Lung microvascular endothelial cell (primary cell): ENCODE data around the gene FADS1. TPM values are rescaled to one million over a fixed set of nuclear protein-coding genes. Genes with fewer than 3 reads are reported as not detected.

ENCODE experiments used
- DNase-seq, 2 donors: peaks; one replicate each; pipeline versions ENCODE4 v3.0.0 to v3.0.0-alpha.2; 2010; ENCODE audit warnings: low read depth in 2 of 2
- total RNA-seq: library from RNA; depleted of rRNA; stranded (reverse); fragments of >200 nt; gene quantifications from 2 replicates; pipeline ENCODE4 v1.2.1, GENCODE V29; 2014

Gene FADS1
- total RNA-seq, 1 donor from 2014 or later = 24.2 TPM

GRCh38 chr11:61797263-61797944 lies 19.4 kb downstream of the FADS1 start:
- peak; percentile 89 to 92 for DNase-seq

- DNase-seq = no peak
Observed at GRCh38 chr11:61795876-61796526, 20.8 kb downstream of the FADS1 start.

- DNase-seq = no peak
Observed at GRCh38 chr11:61795459-61795858, 21.3 kb downstream of the FADS1 start.

GRCh38 chr11:61794579-61794978 lies 22.2 kb downstream of the FADS1 start:
- no peak for DNase-seq

GRCh38 chr11:61793829-61794204 lies 23.0 kb downstream of the FADS1 start:
- DNase-seq = no peak

- DNase-seq = no peak
Observed at GRCh38 chr11:61793083-61793828, 23.5 kb downstream of the FADS1 start.

- DNase-seq = peak; percentile 96 to 97
Observed at GRCh38 chr11:61792310-61793082, 24.3 kb downstream of the FADS1 start, which contains the start of the genes FEN1 and TMEM258. TSS of gene FEN1 (plus strand) at chr11:61792911. CDS start at chr11:61795362, 2,451 bp downstream. TSS of gene TMEM258 (minus strand) at chr11:61792599. CDS start at chr11:61792558, 41 bp downstream.

GRCh38 chr11:61791737-61792309 lies 25.0 kb downstream of the FADS1 start:
- DNase-seq = peak; percentile 94 to 95

- peak; percentile 62 to 73 for DNase-seq
Observed at GRCh38 chr11:61787928-61788491, 28.8 kb downstream of the FADS1 start.

GRCh38 chr11:61785837-61786402 lies 30.9 kb downstream of the FADS1 start:
- no peak for DNase-seq

- DNase-seq = no peak
Observed at GRCh38 chr11:61784506-61784805, 32.3 kb downstream of the FADS1 start.

- DNase-seq = peak in 1 of 2 donors; percentile 25
Observed at GRCh38 chr11:61783717-61784505, 32.9 kb downstream of the FADS1 start.

- no peak for DNase-seq
Observed at GRCh38 chr11:61782841-61783240, 34.0 kb downstream of the FADS1 start.

GRCh38 chr11:61782299-61782698 lies 34.5 kb downstream of the FADS1 start:
- no peak for DNase-seq

- DNase-seq = no peak
Observed at GRCh38 chr11:61781585-61781984, 35.2 kb downstream of the FADS1 start.

- DNase-seq = no peak
Observed at GRCh38 chr11:61780581-61781162, 36.1 kb downstream of the FADS1 start.

- DNase-seq = no peak
Observed at GRCh38 chr11:61779666-61780525, 36.9 kb downstream of the FADS1 start.

GRCh38 chr11:61778920-61779650 lies 37.7 kb downstream of the FADS1 start:
- no peak for DNase-seq
